PFSK-1 (cell line): ENCODE measurements around the gene CEACAM19.

ENCODE experiments used
- POLR2AphosphoS5 ChIP-seq: IDR thresholded peaks from 2 replicates; pipeline ENCODE4 v1.6.1; 2012; ENCODE audit warnings: low read depth, mild to moderate bottlenecking, control low read depth, low read length, moderate library complexity
- SIN3A ChIP-seq: IDR thresholded peaks from 2 replicates; pipeline ENCODE4 v1.6.1; 2012; ENCODE audit warnings: mild to moderate bottlenecking, low read length, moderate library complexity, borderline replicate concordance; ENCODE audit not compliant: insufficient read depth
- TAF1 ChIP-seq: IDR thresholded peaks from 2 replicates; pipeline ENCODE4 v1.6.1; 2012; ENCODE audit warnings: low read length, control low read depth, borderline replicate concordance; ENCODE audit not compliant: insufficient read depth
- TF ChIP-seq, protein P1 (sequence below), 2 experiments: IDR thresholded peaks; 2 replicates each; pipeline versions ENCODE4 v1.6.1 to v1.8.0; 2011 to 2012; ENCODE audit warnings: low read depth in 2 of 2, low read length in 2 of 2, control low read depth in 1 of 2, inconsistent platforms in 1 of 2, mild to moderate bottlenecking in 1 of 2, moderate library complexity in 1 of 2; ENCODE audit not compliant: insufficient read depth in 1 of 2

DNA sequence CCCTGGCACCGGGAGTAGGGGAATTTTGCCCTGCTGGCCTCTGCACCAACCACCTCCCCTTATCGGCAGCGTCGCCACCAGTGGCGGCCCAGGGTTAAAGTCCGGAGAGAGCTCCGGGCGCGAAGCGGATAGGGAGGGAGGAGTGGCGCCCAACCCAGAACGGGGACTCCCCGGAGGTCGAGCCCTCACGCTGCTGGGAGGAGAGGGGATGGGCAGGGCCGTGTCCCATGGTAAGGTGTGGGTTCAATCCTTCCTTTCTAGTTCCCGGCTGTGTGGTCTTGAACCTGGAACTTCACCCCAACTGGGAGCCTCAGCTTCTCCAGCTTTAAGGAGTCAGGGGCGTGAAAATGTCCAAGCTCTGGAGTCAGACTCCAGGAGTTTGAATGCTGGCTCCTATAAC, 54.0 kb downstream of the CEACAM19 start:
- TF ChIP-seq TAF1 (no peak), POLR2AphosphoS5 (no peak), SIN3A (no peak)
- TF ChIP-seq, protein P1, sequence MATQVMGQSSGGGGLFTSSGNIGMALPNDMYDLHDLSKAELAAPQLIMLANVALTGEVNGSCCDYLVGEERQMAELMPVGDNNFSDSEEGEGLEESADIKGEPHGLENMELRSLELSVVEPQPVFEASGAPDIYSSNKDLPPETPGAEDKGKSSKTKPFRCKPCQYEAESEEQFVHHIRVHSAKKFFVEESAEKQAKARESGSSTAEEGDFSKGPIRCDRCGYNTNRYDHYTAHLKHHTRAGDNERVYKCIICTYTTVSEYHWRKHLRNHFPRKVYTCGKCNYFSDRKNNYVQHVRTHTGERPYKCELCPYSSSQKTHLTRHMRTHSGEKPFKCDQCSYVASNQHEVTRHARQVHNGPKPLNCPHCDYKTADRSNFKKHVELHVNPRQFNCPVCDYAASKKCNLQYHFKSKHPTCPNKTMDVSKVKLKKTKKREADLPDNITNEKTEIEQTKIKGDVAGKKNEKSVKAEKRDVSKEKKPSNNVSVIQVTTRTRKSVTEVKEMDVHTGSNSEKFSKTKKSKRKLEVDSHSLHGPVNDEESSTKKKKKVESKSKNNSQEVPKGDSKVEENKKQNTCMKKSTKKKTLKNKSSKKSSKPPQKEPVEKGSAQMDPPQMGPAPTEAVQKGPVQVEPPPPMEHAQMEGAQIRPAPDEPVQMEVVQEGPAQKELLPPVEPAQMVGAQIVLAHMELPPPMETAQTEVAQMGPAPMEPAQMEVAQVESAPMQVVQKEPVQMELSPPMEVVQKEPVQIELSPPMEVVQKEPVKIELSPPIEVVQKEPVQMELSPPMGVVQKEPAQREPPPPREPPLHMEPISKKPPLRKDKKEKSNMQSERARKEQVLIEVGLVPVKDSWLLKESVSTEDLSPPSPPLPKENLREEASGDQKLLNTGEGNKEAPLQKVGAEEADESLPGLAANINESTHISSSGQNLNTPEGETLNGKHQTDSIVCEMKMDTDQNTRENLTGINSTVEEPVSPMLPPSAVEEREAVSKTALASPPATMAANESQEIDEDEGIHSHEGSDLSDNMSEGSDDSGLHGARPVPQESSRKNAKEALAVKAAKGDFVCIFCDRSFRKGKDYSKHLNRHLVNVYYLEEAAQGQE (IDR thresholded peaks at IDR 0.05; ENCODE audit: insufficient read depth in 1 of 2, low read depth in 2 of 2, low read length in 2 of 2), result no peak
